ENCODE results near the gene TBRG1. TPM values are rescaled to one million over a fixed set of nuclear protein-coding genes. Genes with fewer than 3 reads are reported as not detected.
A peak's percentile ranks its signal among the peaks of the same experiment; 100 is the strongest.

Gene TBRG1
- total RNA-seq, 2 donors from 2014 or later = 27.0 to 30.2 TPM

GRCh38 chr11:124648610-124649009 is 25.9 kb downstream of the TBRG1 start:
- DNase-seq (ENCODE audit: low spot score) = no peak
- intact Hi-C loops (cut with DNase I) = loop anchor here in 1 of 2 donors (2.0 kb wide), 1 partner anchor 188 kb away; no protein-coding TSS in a partner anchor

- intact Hi-C loops (cut with DNase I) = no loop called here
- DNase-seq (ENCODE audit: low spot score) = no peak
These were observed 34.3 kb downstream of the TBRG1 start for GRCh38 chr11:124656774-124657630.

GRCh38 chr11:124657904-124658303 is 35.2 kb downstream of the TBRG1 start:
- no peak for DNase-seq (ENCODE audit: low spot score)

GRCh38 chr11:124658501-124658900 is 35.8 kb downstream of the TBRG1 start:
- intact Hi-C loops (cut with DNase I) = no loop called here
- DNase-seq (ENCODE audit: low spot score) = no peak

More at GRCh38 chr11:124657904-124658303, 35.2 kb downstream of the TBRG1 start:
- intact Hi-C loops (cut with DNase I) = no loop called here

- intact Hi-C loops (cut with DNase I) = no loop called here
- no peak for DNase-seq (ENCODE audit: low spot score)
These were observed 36.3 kb downstream of the TBRG1 start for GRCh38 chr11:124658986-124659385.

GRCh38 chr11:124661553-124661952 is 38.9 kb downstream of the TBRG1 start:
- intact Hi-C loops (cut with DNase I) = loop anchor here in 1 of 2 donors (10.0 kb wide), 2 partner anchors 103 to 203 kb away; partner anchors contain the start of genes ESAM and ROBO3
- no peak for DNase-seq (ENCODE audit: low spot score)

GRCh38 chr11:124662106-124662505 is 39.4 kb downstream of the TBRG1 start:
- intact Hi-C loops (cut with DNase I) = loop anchor here in 1 of 2 donors (10.0 kb wide), 2 partner anchors 103 to 203 kb away; partner anchors contain the start of genes ESAM and ROBO3
- no peak for DNase-seq (ENCODE audit: low spot score)

- intact Hi-C loops (cut with DNase I) = loop anchor here in 1 of 2 donors (10.0 kb wide), 2 partner anchors 101 to 201 kb away; partner anchors contain the start of genes ESAM and ROBO3
- DNase-seq (ENCODE audit: low spot score) = no peak
These were observed 41.2 kb downstream of the TBRG1 start for GRCh38 chr11:124663861-124664260.

GRCh38 chr11:124667601-124668000 is 44.9 kb downstream of the TBRG1 start:
- intact Hi-C loops (cut with DNase I) = loop anchor here in 1 of 2 donors (2.0 to 10.0 kb wide), 3 partner anchors 23 to 197 kb away; partner anchors contain the start of genes ESAM and ROBO3

GRCh38 chr11:124669193-124669592 is 46.5 kb downstream of the TBRG1 start:
- no peak for DNase-seq (ENCODE audit: low spot score)
- intact Hi-C loops (cut with DNase I) = loop anchor here (2.0 to 10.0 kb wide), 4 partner anchors 94 to 196 kb away; partner anchors contain the start of genes ESAM (in 2 of the 2) and ROBO3 (in 1 of the 2)

More at GRCh38 chr11:124667601-124668000, 44.9 kb downstream of the TBRG1 start:
- no peak for DNase-seq (ENCODE audit: low spot score)

GRCh38 chr11:124670732-124671131 is 48.1 kb downstream of the TBRG1 start:
- intact Hi-C loops (cut with DNase I) = loop anchor here in 1 of 2 donors (5.0 kb wide), 1 partner anchor 167 kb away; no protein-coding TSS in a partner anchor

GRCh38 chr11:124672536-124673215 is 50.0 kb downstream of the TBRG1 start:
- intact Hi-C loops (cut with DNase I) = loop anchor here in 1 of 2 donors (5.0 kb wide), 1 partner anchor 165 kb away; no protein-coding TSS in a partner anchor
- no peak for DNase-seq (ENCODE audit: low spot score)

More at GRCh38 chr11:124670732-124671131, 48.1 kb downstream of the TBRG1 start:
- no peak for DNase-seq (ENCODE audit: low spot score)

- DNase-seq (ENCODE audit: low spot score) = peak; percentile 98
- intact Hi-C loops (cut with DNase I) = loop anchor here in 1 of 2 donors (5.0 kb wide), 1 partner anchor 164 kb away; no protein-coding TSS in a partner anchor
These were observed 50.9 kb downstream of the TBRG1 start, which contains the start of the genes SIAE and SPA17 for GRCh38 chr11:124673333-124674167. Gene SIAE (minus strand): TSS chr11:124673739. CDS start chr11:124673708, 31 bp downstream. Gene SPA17 (plus strand): TSS chr11:124673904. CDS start chr11:124675265, 1,361 bp downstream.

GRCh38 chr11:124674168-124674517 is 51.5 kb downstream of the TBRG1 start:
- DNase-seq (ENCODE audit: low spot score) = no peak
- intact Hi-C loops (cut with DNase I) = loop anchor here in 1 of 2 donors (5.0 kb wide), 1 partner anchor 163 kb away; no protein-coding TSS in a partner anchor

- intact Hi-C loops (cut with DNase I) = loop anchor here in 1 of 2 donors (5.0 kb wide), 1 partner anchor 163 kb away; no protein-coding TSS in a partner anchor
These were observed 51.9 kb downstream of the TBRG1 start for GRCh38 chr11:124674571-124674970.

GRCh38 chr11:124676386-124676785 is 53.7 kb downstream of the TBRG1 start:
- intact Hi-C loops (cut with DNase I) = no loop called here
- DNase-seq (ENCODE audit: low spot score) = no peak

More at GRCh38 chr11:124674571-124674970, 51.9 kb downstream of the TBRG1 start:
- no peak for DNase-seq (ENCODE audit: low spot score)

GRCh38 chr11:124678416-124678815 is 55.8 kb downstream of the TBRG1 start:
- intact Hi-C loops (cut with DNase I) = no loop called here
- DNase-seq (ENCODE audit: low spot score) = no peak

- intact Hi-C loops (cut with DNase I) = no loop called here
- DNase-seq (ENCODE audit: low spot score) = no peak
These were observed 58.8 kb downstream of the TBRG1 start for GRCh38 chr11:124681421-124681820.

Data from posterior vena cava (tissue), 2 donors.